Activated CD8-positive, alpha-beta memory T cell treated with anti-CD3 and anti-CD28 coated beads, Interleukin-2, amount 50 U/mL, for 1 hour (primary cell): Measurements from ENCODE around the gene NCOA5.
"Not testable (repeated sequence)": the region's sequence is repeated elsewhere in the genome, so short reads cannot be mapped to it uniquely, and the experiment has no call there.

Experiments
- DNase-seq: peaks from one replicate; pipeline ENCODE4 v3.0.0-alpha.2; 2020; ENCODE audit errors: extremely low read depth

Gene NCOA5

GRCh38 chr20:46120136-46120535 is 30.4 kb upstream of the NCOA5 start:
- no peak for DNase-seq

- DNase-seq = no peak
Measured at GRCh38 chr20:46119547-46119946, 29.8 kb upstream of the NCOA5 start.

- DNase-seq = no peak
Measured at GRCh38 chr20:46119028-46119546, 29.3 kb upstream of the NCOA5 start.

GRCh38 chr20:46118481-46119020 is 28.8 kb upstream of the NCOA5 start:
- DNase-seq = no peak

- peak; percentile 17 for DNase-seq
Measured at GRCh38 chr20:46117704-46118467, 28.1 kb upstream of the NCOA5 start, which contains the start of gene CD40. CD40 (plus strand) TSS chr20:46118314; CDS start chr20:46118344, 30 bp downstream.

- no peak for DNase-seq
Measured at GRCh38 chr20:46114449-46114848, 24.7 kb upstream of the NCOA5 start.

- DNase-seq = no peak
Measured at GRCh38 chr20:46113113-46113470, 23.3 kb upstream of the NCOA5 start.

GRCh38 chr20:46112430-46113112 is 22.8 kb upstream of the NCOA5 start:
- no peak for DNase-seq

GRCh38 chr20:46111836-46112212 is 22.1 kb upstream of the NCOA5 start:
- no peak for DNase-seq

- DNase-seq = no peak
Measured at GRCh38 chr20:46111028-46111835, 21.5 kb upstream of the NCOA5 start.

- DNase-seq = no peak
Measured at GRCh38 chr20:46108976-46109375, 19.2 kb upstream of the NCOA5 start.

GRCh38 chr20:46108435-46108841 is 18.7 kb upstream of the NCOA5 start:
- DNase-seq = no peak

GRCh38 chr20:46107061-46107460 is 17.3 kb upstream of the NCOA5 start:
- no peak for DNase-seq

GRCh38 chr20:46104262-46104661 is 14.5 kb upstream of the NCOA5 start:
- DNase-seq = no peak

- DNase-seq = no peak
Measured at GRCh38 chr20:46102940-46103339, 13.2 kb upstream of the NCOA5 start.

- DNase-seq = no peak
Measured at GRCh38 chr20:46101957-46102356, 12.2 kb upstream of the NCOA5 start.

- no peak for DNase-seq
Measured at GRCh38 chr20:46100988-46101387, 11.2 kb upstream of the NCOA5 start.

GRCh38 chr20:46100444-46100843 is 10.7 kb upstream of the NCOA5 start:
- DNase-seq = not testable (repeated sequence)

- DNase-seq = no peak
Measured at GRCh38 chr20:46099491-46100287, 9.9 kb upstream of the NCOA5 start.

- DNase-seq = no peak
Measured at GRCh38 chr20:46093531-46093930, 3.8 kb upstream of the NCOA5 start.
